NCI-H345 (cell line): ENCODE data around the gene C6orf141.

ENCODE experiments used
- DNase-seq: peaks from one replicate; lab custom pipeline; 2025; lab: John Stamatoyannopoulos, UW

The C6orf141 gene

DNA sequence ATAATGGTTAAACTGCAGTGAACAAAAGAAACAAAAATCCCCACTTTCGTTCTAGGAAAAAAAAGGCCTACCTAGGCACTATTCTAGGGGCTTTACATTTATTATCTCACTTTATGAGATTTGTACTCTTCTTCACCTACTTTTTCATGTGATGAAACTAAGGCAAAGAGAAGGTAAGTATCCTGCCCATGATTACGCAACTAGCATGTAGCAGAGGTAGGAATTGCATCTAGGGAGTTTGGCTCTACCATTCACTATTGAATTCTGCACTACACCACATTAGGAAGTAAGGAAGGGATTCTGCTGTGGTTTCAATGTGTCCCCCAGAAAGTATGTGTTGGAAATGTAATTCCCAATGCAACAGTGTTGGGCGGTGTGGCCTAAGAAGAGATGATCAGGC is 11.4 kb upstream of the C6orf141 start:
- DNase-seq = no peak

DNA sequence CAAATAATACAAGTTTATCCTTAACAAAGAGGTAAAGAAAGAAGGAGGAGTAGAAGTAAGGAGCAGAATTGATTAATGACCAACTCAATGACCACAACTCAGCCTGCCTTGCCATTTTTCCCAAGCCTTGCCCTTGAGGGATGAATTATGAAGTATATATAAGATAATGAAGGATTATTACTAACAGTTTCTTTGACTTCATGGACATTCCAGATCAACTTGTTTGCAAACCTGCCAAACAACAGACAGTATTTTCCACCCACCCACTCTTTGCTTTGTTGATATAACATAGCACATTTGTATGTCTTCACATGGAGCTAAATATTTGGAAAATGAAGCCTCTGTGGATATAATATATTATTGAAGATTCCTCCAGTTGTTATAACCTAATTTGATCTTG is 9.9 kb upstream of the C6orf141 start:
- DNase-seq = no peak

DNA sequence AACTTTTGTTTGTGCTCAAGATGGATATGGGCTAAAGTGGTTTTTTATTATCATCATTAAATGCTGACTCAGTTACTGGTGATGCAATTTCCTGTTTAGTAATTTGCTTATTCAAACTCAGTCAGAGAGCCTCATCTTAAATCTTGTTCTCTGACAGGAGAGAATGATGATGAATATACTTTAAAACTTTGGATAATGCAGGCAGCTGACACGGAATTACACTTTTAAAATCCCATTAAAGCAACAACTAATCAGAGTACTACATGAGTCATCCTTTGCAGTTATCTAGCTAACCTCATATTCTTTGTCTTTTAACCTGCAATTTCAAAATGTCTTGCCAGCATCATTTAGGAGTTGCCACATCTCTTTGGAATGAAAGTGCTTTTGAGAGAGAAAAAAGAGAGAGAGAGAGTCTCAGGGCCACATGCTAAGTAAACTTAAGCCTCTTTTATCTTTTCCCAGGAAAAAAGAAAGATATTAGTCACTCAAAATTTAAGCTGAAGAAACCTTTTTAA is 9.2 kb upstream of the C6orf141 start:
- DNase-seq = no peak

DNA sequence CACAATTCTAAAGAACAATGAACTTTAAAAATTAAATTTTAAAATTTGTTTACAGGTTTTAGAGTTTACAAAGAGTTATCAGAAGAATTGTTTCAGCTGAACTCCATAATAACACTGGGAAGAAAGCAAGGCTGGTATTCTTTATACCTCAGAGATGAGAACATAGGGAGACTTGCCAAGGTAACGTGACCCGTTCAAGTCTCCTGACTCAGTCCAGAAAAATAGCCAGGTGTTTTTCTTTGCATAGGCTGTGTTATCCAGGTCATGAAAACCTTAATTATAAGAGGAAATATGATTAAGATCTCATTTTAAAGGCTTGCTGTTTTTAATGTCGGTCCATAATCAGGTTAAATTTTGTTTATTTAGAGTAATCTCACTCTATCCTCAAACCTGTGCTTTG is 8.5 kb upstream of the C6orf141 start:
- DNase-seq = no peak

DNA sequence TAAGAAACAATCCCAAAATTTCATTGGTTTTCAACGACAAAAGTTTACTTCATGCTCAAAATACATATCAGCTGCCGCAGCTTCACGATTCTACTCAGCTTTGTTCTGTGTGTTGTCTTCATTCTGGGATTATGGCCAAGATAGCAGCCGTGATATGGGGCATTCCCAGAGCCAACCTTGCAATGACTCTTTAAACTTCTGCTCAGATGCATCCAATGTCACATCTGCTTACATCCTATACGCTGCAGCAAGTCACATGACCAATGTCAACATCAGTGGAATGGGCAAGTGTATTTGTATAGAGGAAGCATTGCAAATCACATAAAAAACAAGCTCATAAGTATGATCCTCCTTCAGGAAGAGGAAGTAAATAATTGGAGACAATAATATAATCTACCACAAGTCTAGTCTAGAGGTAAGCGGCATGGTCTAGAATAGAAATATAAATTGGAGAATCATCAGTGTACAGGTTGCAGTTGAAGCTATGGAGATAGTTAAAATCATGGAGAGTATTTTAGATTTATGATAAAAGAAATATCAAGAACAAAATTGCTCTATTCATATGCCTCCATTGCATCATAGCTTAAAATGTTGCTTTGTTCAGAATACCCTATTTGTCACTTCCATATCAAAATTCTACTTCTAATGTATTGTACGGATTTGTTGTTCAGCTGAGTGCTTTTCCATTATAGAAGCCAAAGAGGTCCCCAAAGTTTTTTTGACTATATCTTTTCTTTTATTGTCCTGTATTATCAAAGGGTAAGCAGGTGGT is 7.2 kb upstream of the C6orf141 start:
- DNase-seq = no peak

DNA sequence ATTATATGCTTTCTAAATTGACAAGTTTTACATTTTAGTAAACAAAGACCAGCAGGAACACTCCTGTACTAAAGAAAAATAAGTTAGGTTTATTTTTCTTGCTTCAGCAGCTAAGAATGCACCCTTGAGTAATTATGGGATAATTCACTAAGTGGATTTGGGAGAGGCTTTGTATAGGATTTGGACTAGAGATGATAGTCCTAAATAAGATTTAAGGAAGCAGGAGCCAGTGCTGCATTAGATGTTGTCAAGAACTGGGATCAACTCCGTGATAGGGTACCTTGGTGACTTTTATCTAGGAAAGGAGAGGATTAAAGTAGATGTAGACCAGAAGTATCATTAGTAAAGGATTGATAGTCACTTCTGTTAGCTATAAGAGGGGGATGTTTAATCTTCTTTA is 4.1 kb upstream of the C6orf141 start:
- DNase-seq = no peak

DNA sequence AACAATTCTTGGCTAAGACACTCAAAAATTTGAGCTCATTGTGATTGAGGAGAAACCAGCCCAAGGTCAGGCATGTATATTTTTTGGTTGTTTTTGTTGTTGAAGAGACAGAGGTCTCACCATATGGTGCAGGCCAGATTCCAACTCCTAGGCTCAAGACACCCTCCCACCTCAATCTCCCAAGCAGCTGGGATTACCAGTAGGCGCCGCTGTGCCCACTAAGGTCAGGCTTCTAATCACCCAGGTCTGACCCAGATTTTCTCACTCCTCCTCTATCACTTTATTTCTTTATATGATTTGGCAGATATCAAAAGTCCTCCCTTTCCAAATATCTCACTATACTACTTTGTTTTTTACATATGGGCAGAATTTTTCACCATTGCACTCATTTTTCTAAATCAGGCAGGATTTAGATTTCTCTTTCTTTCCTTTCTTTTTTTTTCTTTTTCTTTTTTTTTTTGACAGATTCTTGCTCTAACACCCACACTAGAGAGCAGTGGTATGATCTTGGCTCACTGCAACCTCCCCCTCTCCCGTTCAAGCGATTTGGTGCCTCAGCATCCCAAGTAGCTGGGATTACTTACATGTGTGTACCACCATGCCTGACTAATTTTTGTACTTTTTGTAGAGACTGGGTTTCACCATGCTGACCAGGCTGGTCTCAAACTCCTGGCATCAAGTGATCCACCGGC is 1.7 kb upstream of the C6orf141 start:
- DNase-seq = no peak

DNA sequence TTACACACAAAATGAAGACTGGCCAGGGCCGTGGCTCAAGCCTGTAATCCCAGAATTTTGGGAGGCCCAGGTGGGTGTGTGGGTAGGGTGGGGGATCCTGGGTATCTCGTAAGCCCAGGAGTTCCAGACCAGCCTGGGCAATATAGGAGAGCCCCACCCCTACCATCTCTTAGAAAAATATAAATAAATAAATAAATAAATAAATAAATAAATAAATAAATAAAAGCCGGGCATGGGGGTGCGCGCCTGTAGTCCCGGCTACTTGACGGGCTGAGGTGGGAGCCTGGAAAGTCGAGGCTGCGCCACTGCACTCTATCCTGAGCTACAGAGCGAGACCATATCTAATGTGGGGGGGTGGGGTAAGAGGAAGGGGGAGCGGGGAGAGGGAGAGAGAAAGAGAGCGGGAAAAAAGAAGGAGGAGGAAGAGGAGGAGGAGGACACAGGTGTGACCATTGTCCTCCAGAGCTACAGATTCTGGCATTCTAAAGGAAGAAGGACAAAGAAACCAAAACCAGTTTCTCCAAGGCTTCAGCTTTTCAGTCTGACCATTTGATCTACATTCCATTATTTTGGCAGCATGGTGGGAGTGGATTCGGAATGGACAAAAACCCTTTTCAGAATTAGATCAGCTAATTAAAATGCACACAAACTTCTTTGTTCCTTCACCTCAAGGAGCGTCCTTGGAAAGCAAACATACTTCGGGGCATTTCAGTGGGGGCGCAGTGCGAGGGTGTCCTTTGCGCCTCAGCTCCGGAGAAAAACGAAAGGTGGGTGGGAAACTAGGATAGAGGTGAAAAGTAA is 577 bp upstream of the C6orf141 start:
- DNase-seq = no peak

DNA sequence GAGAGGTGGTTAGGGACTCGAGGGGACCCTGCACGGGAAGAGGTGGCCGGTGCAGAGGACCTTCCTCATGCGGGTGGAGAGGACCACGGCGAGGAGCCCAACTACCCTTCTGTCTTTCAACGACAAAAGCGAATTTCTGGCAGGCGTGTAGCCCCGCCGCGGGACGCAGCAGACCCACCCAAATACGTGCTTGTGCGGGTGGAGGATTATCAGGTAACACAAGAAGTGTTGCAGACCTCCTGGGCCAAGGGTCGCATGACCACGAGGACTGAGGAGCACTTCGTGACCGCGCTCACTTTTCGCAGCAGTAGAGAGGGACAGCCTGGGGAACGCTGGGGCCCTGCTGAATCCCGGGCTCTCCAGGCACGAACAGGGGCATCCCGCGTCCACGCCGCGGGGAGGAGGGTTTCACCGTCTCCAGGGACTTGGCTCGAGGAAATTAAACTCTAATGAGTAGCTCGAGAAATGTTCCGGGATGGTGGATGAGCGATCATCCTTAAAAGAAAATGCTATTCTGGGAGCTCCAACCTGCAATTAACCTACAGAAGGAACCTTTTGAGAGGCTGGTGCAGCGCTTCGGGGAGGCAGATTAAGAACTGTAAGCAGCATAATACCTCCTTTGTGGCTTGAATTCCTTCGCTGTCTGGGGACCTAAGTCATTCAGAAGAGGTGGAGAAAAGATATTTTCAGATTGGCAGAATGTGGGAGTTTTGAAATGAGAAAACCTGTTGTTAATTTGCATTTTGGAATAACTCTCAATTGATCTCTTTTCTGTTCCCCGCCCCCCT is 804 bp downstream of the C6orf141 start:
- DNase-seq = no peak

DNA sequence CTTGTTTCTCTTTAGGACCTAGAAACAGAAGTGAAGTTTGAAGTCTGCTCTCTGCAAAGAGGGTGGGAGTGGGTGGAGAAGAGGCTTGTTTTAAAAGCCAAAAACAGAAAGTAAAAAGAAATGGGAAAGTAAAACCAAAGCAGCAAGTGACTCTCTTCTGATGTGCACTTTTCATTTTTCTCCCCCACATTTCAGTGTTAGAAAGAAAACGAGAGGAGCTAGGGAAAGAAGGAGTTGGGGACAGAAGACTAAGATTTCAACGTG is 1.3 kb downstream of the C6orf141 start:
- no peak for DNase-seq

DNA sequence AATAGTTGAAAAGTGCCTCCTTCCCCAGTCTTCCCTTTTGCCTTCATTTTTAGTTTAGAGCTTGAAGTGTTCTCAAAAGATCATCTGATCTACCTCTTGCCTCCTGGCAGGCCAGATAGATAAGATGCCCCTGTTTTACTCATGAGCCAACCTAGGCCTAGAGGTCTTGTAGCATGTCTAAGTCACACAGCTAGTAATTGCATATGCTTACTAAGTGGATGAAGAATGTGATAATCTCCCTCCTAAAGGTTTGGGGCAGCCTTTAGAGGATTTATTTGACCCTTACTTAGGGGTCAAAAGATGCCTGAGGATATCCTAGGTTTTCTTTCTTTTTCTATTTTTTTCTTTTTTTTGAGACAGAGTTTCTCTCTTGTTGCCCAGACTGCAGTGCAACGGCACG is 2.1 kb downstream of the C6orf141 start:
- DNase-seq = no peak

DNA sequence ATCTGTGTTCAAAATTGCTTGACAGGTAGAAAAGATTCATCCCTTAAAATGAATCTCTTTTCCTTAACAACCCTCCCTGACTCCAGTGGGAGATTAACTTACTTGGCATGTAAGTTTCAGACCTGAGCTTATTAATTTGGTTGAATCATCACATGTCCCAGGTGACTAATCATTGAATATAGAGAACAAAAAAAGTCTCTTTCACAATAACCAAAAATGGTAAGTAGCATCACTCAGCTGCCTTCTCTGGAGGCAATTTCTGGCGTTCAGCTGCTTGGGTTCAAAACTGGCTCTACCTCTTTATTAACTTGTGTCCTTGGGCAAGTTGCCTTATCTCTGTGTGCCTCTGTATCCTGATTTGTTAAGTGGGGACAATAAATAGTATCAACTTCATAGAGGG is 2.9 kb downstream of the C6orf141 start:
- no peak for DNase-seq

DNA sequence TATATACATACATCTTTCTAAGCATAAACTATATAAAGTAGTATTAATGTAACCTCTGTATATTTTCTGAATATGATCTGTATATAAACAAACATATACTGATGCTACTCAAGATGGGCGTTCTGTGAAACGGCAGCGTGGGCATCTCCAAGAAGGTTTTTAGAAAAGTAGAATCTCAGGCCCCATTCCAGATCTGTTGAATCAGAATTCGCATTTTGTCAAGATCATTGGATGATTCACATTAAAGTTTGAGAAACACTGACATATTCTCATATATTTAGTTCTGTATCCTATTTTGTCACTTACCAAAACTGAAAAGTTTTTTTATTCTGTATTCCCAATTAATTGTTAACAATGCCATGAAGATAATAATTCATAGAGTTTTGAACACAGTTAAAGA is 5.5 kb downstream of the C6orf141 start:
- no peak for DNase-seq

DNA sequence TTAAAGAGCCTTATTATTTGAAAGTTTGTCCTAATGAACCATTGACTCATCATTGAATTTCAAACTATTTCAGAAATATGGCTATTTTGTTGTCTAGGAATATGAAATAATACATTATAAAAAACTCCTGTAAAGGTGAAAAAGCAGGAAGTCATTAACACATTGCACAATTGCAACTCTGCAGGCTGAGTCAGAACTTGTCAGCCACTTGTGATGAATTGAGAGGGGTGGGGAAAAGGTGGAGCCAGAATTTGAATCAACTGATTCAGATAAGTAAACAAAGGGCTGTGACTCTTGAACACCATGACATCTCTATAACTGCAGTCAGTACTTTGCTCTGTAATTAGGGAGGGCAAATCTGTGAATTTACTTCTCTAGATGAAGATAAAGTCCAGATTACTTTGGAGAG is 6.0 kb downstream of the C6orf141 start:
- peak; percentile 78 for DNase-seq

DNA sequence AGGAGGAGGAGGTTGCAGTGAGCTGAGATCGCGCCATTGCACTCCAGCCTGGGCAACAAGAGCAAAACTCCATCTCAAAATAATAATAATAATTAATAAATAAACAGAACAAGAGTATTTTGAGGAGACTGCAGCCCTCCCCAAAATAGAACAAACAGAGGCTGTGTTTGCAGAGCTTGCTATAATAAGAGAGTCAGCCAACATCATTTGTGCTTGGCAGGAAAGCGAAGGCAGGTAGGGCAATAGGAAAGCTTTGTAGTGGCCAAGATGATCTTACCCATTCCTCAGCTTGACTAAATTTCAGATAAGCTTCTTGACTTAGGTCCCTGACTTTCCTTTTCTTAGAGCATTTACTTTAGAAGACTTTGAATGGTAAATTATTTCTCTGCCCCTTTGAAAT is 6.7 kb downstream of the C6orf141 start:
- no peak for DNase-seq

DNA sequence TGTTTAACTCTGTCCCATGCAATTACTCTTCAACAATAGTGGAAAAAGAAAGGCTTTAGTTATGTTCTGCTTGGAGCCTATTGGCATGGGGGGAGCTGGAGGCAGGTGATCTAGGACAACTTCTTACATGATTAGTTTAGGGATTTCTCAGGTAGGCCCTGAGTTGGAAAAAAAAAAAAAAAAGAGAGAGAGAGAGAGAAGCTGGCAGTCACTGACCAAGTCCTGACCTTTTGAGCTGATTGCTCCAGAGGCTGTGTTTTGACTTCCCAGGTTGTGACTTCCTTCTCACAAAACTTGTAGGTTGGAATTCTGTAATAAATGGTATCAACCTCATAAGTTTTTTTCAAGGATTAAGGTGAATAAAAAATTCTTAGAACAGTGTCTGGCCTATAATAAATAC is 7.8 kb downstream of the C6orf141 start:
- no peak for DNase-seq

DNA sequence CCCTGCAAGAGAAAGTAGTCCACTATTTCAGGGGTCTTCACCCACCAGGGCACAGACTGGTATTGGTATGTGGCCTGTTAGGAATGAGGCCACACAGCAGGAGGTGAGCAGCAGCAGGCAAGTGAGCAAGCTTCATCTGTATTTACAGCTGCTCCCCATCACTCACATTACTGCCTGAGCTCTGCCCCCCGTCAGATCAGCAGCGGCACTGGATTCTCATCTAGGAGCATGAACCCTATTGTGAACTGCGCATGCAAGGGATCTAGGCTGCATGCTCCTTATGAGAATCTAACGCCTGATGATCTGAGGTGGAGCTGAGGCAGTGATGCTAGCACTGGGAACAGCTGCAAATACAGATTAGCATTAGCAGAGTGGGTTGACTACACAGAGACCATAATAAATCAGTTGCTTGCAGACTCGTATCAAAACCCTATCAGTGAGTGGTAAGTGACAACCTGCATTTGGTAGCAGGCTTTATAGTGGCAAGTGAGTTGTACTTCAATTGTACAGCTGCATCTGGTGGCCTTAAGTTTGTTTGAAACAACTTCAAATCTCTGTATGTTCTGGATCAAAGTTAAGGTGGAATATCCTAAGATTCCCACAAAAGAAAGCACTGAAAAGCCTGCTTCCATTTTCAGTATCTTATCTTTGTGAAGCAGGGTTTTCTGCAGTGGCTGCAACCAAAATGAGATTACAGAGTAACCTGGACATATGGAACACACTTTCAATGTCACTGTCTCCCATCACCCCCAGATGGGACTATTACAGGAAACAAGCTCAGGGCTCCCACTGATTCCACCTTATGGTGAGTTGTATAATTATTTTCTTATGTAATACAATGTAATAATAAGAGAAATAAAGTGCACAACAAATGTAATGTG is 12.8 kb downstream of the C6orf141 start:
- DNase-seq = no peak

DNA sequence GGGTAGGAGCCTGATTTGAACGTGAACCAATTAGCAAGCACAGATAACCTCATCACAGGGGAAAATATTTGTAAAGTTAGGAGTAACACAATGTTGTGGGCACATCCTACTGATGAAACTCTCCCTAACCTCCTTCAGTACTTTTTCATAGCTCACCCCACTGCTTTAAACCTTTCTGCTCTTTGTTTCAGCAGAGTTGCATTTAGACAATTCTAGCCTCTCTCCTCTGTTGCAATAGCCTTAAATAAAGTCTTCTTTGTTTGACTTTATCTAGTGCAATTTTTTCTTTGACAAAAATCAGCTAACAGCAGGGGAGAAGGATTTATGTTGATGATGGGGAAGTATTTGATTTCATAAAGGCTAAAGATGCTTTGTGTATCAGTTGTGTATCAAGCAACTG is 14.1 kb downstream of the C6orf141 start:
- DNase-seq = no peak

DNA sequence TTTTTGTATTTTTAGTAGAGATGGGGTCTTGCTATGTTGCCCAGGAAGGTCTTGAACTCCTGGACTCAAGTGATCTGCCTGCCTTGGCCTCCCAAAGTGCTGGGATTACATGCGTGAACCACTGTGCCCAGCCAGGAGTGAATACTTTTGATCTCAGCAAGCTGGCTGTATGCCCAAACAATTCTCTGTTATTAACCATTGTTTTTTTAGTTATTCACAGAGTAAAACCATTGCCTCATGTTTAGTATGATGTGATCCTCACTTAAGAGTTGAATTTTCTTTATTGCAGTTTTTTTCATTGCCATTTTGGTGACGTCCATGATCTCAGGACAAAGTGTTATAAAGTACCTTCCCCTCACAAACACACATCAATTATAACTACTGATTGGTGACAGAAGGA is 14.8 kb downstream of the C6orf141 start:
- no peak for DNase-seq

DNA sequence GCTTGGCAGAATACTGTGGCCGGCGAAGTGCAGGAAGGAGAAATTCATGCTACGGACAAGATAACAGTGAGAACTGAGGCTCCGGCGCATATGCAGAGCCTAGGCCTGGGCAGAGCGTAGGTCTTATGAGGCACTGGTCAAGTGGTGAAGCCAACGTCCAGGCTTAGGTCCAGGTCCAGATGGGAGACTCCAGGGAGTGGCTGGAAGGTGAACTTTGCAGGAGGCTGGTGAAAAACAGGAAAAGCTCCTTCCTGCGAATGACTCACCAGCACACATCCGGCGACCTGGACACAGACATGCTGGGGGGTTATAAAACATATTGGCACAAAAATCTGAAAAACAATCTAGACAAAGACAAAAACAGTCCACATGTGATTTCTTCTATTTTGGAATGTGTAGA is 15.4 kb downstream of the C6orf141 start:
- no peak for DNase-seq

DNA sequence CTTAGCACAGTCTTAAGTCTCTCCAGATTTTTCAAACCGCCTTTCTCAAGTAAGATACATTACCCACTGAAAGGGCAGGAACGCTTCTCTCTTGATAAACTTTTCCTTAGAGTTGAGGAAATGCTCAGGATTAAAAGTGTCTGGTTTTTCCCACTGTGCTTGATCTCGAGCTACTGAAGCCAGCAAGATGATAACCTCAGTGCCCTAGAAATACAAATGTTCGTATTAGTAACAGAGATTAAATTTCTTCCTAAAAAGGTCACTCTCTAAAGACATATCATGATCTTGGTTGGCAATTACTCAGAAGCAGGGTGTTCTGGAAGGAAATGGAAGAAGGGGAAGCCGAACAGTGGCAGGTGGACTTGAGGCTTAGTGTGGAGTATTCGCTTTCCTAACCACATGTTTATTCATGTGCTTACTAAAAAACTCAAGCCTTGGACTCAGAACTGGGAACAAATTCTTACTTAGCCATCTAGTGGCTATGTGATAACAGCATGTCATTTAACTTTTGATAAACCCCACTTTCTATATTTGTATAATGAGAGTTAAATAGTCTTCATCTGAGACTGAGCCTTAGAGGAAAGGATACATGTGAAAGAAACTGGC is 20.1 kb downstream of the C6orf141 start:
- no peak for DNase-seq
